Heart right ventricle (tissue), 16 donors: ENCODE measurements around the gene FAM72D. TPM values are rescaled to one million over a fixed set of nuclear protein-coding genes. Genes with fewer than 3 reads are reported as not detected.
A peak's percentile ranks its signal among the peaks of the same experiment; 100 is the strongest.
"Not testable (repeated sequence)": the region's sequence is repeated elsewhere in the genome, so short reads cannot be mapped to it uniquely, and the experiment has no call there.

ENCODE experiments used
- ATAC-seq, 8 donors: fragments of 200-7000 bp; cut with Tn5 transposase; one replicate each; pipeline ENCODE4 v1.9.1; 2020; ENCODE audit warnings: mild to moderate bottlenecking in 8 of 8, moderate library complexity in 8 of 8, moderate number of reproducible peaks in 1 of 8
- DNase-seq, 2 donors: peaks; one replicate each; pipeline ENCODE4 v3.0.0-alpha.2; 2020
- H3K27ac ChIP-seq, 10 donors: fragments of 200-600 bp; sonication (generic) in 2 of 10; one replicate each; pipeline versions ENCODE4 v1.5.0 to v1.8.0; 2020 to 2022; ENCODE audit warnings: mild to moderate bottlenecking in 3 of 10
- H3K27me3 ChIP-seq, 7 donors: fragments of 200-600 bp; one replicate each; pipeline ENCODE4 v1.8.0; 2021 to 2022; ENCODE audit warnings: mild to moderate bottlenecking in 2 of 7
- H3K36me3 ChIP-seq, 9 donors: fragments of 200-600 bp; sonication (generic) in 1 of 9; one replicate each; pipeline versions ENCODE4 v1.5.0 to v1.8.0; 2020 to 2022; ENCODE audit warnings: mild to moderate bottlenecking in 2 of 9
- H3K4me1 ChIP-seq, 9 donors: fragments of 200-600 bp; sonication (generic) in 1 of 9; one replicate each; pipeline versions ENCODE4 v1.5.0 to v1.8.0; 2020 to 2022; ENCODE audit warnings: mild to moderate bottlenecking in 4 of 9
- H3K4me3 ChIP-seq, 10 donors: fragments of 200-600 bp; sonication (generic) in 2 of 10; one replicate each; pipeline versions ENCODE4 v1.5.0 to v1.8.0; 2020 to 2022; ENCODE audit warnings: mild to moderate bottlenecking in 7 of 10, moderate library complexity in 2 of 10
- H3K9me3 ChIP-seq, 11 donors: fragments of 200-600 bp in 10 of 11; sonication (generic) in 2 of 11; one replicate each; pipeline versions ENCODE4 v1.5.0 to v1.8.0; 2013 to 2022; ENCODE audit warnings: mild to moderate bottlenecking in 2 of 11, control low read depth in 1 of 11, moderate library complexity in 1 of 11
- WGBS, 2 donors: extraction: QIAGEN DNeasy Blood & Tissue Kit; methylation state at CpG; one replicate each; pipeline ENCODE4 v1.1.7; 2013; ENCODE audit warnings: inconsistent platforms in 1 of 2; 5-methylcytosine and 5-hydroxymethylcytosine counted together
- intact Hi-C, 10 donors: fragments of 100-400 bp; cut with DNase I; formaldehyde crosslinking; loops; one replicate each; pipeline versions ENCODE4 v1.11.1 to v1.14.2; 2022
- polyA plus RNA-seq, 2 donors: library from polyadenylated mRNA; stranded (reverse); fragments of 200-250 nt; gene quantifications; one replicate each; pipeline ENCODE4 v1.2.3, GENCODE V29; 2013
- total RNA-seq, 10 donors: library from RNA; stranded (reverse); fragmentation: NEBNext Ultra II Directional in 3 of 10; extraction: Animal tissue kit (Norgen Biotek cat#: 25700) in 3 of 10; gene quantifications; one replicate each; pipeline versions ENCODE4 v1.2.1 to v1.2.4, GENCODE V29; 2021 to 2023
- donor health status: Arrhythmogenic right ventricular cardiomyopathy.
- donor health status: ischemic (EF 13 %, LVEDD 7.1; RV severe dilation, severe dysfunction).
- donor health status: healthy with polysubstance abuse.
- donor health status: DM: no; HTN: yes; CAD: no.
- donor health status: DM: no; HTN: no; CAD: no.
- donor health status: ischemic (EF 25% LVEDD 6.9; RV normal size, moderate dysfunction).
- donor health status: ischemic (EF 25% LVEDD 5.7; RV mildly dilated, moderate dysfunction).
- donor health status: healthy.
- donor health status: DM: yes; HTN: yes; CAD: no.
- donor health status: Ischemic cardiomyopathy.
- donor health status: ischemic (EF 35%, LVEDD 5.7; RV mildly dilated, moderate dysfunction).
- donor health status: nonischemic (EF 11% LVEDD 7.7; RV severe dilation, severe dysfunction).
- donor health status: DM: yes; HTN: yes; CAD: no.
- donor health status: PGD.
- donor health status: ischemic (EF 29% LVEDD 5.4; RV normal size, mild dysfunction).
- donor health status: nonischemic (EF 23%, LVEDD 6.1; RV moderate dilation, normal function).

Gene FAM72D
- total and polyA plus RNA-seq, 12 donors = 0.09 to 0.32 (median 0.29) TPM; not detected in 9

- DNase-seq, H3K4me3 ChIP-seq, H3K9me3 ChIP-seq, H3K4me1 ChIP-seq, H3K36me3 ChIP-seq, H3K27me3 ChIP-seq, H3K27ac ChIP-seq, intact Hi-C loops: not testable (repeated sequence)
- ATAC-seq = peak in 2 of 8 donors; percentile 10 to 39
- no CpG with 5 or more reads among the region's 1 CpG for WGBS, 2 donors
These were observed 27.3 kb downstream of the FAM72D start for GRCh38 chr1:145123062-145123395.

- H3K36me3 ChIP-seq, H3K9me3 ChIP-seq, H3K4me3 ChIP-seq, H3K4me1 ChIP-seq, DNase-seq, H3K27ac ChIP-seq, H3K27me3 ChIP-seq, intact Hi-C loops: not testable (repeated sequence)
- peak in 6 of 8 donors; percentile 59 to 86 (median 68) for ATAC-seq
- no CpG with 5 or more reads among the region's 7 CpGs for WGBS, 2 donors
These were observed 28.3 kb downstream of the FAM72D start for GRCh38 chr1:145123992-145124641.

- H3K4me1 ChIP-seq, H3K9me3 ChIP-seq, intact Hi-C loops, H3K4me3 ChIP-seq, H3K36me3 ChIP-seq, H3K27ac ChIP-seq, H3K27me3 ChIP-seq, DNase-seq: not testable (repeated sequence)
- no CpG with 5 or more reads among the region's 1 CpG for WGBS, 2 donors
- ATAC-seq = peak in 1 of 8 donors; percentile 33
These were observed 29.3 kb downstream of the FAM72D start for GRCh38 chr1:145125112-145125511.

- peak in 2 of 8 donors; percentile 55 to 69 for ATAC-seq
- H3K9me3 ChIP-seq, H3K4me3 ChIP-seq, H3K27me3 ChIP-seq, DNase-seq, intact Hi-C loops, H3K27ac ChIP-seq, H3K36me3 ChIP-seq, H3K4me1 ChIP-seq: not testable (repeated sequence)
These were observed 31.4 kb downstream of the FAM72D start for GRCh38 chr1:145127144-145127543.

- H3K36me3 ChIP-seq, H3K9me3 ChIP-seq, DNase-seq, H3K27me3 ChIP-seq, H3K27ac ChIP-seq, intact Hi-C loops, H3K4me3 ChIP-seq, H3K4me1 ChIP-seq: not testable (repeated sequence)
- whole genome bisulfite sequencing, 2 donors = 56 to 59% methylated on average over 13 of the region's 14 CpGs
- ATAC-seq = peak in 3 of 8 donors; percentile 27 to 72 (median 50)
These were observed 33.1 kb downstream of the FAM72D start for GRCh38 chr1:145128697-145129469.

- H3K27me3 ChIP-seq, H3K4me1 ChIP-seq, H3K36me3 ChIP-seq, intact Hi-C loops, H3K27ac ChIP-seq, H3K9me3 ChIP-seq, H3K4me3 ChIP-seq, DNase-seq: not testable (repeated sequence)
- peak in 3 of 8 donors; percentile 45 to 46 (median 45) for ATAC-seq
- no CpG with 5 or more reads among the region's 1 CpG for WGBS, 2 donors
These were observed 38.7 kb downstream of the FAM72D start for GRCh38 chr1:145134476-145134875.

GRCh38 chr1:145140549-145140948 is 44.8 kb downstream of the FAM72D start:
- ATAC-seq, intact Hi-C loops: not testable (repeated sequence)

GRCh38 chr1:145144264-145144913 is 48.6 kb downstream of the FAM72D start:
- H3K36me3 ChIP-seq, DNase-seq, H3K4me1 ChIP-seq, H3K27ac ChIP-seq, H3K9me3 ChIP-seq, ATAC-seq, H3K27me3 ChIP-seq, intact Hi-C loops, H3K4me3 ChIP-seq: not testable (repeated sequence)
- WGBS, 2 donors = 25 to 31% methylated on average over 1 of the region's 3 CpGs

More at GRCh38 chr1:145140549-145140948, 44.8 kb downstream of the FAM72D start:
- not testable (repeated sequence) for H3K36me3 ChIP-seq, DNase-seq, H3K27me3 ChIP-seq, H3K27ac ChIP-seq, H3K4me1 ChIP-seq, H3K9me3 ChIP-seq, H3K4me3 ChIP-seq
- WGBS, 2 donors = 83 to 100% methylated on average over 1 of the region's 2 CpGs

GRCh38 chr1:145146308-145146707 is 50.5 kb downstream of the FAM72D start:
- H3K4me3 ChIP-seq, H3K27ac ChIP-seq, H3K9me3 ChIP-seq, H3K36me3 ChIP-seq, ATAC-seq, DNase-seq, H3K4me1 ChIP-seq, intact Hi-C loops, H3K27me3 ChIP-seq: not testable (repeated sequence)
- 89 to 90% methylated on average over 3 of the region's 4 CpGs for WGBS, 2 donors

GRCh38 chr1:145147172-145147571 is 51.4 kb downstream of the FAM72D start:
- H3K4me1 ChIP-seq, intact Hi-C loops, ATAC-seq, H3K9me3 ChIP-seq, H3K27ac ChIP-seq, H3K36me3 ChIP-seq, H3K4me3 ChIP-seq, H3K27me3 ChIP-seq, DNase-seq: not testable (repeated sequence)
- WGBS, 2 donors = 54 to 55% methylated on average over 2 of the region's 4 CpGs

GRCh38 chr1:145155421-145155820 is 59.6 kb downstream of the FAM72D start:
- DNase-seq, H3K36me3 ChIP-seq, H3K4me1 ChIP-seq, H3K27me3 ChIP-seq, H3K27ac ChIP-seq, H3K9me3 ChIP-seq, intact Hi-C loops, H3K4me3 ChIP-seq: not testable (repeated sequence)
- ATAC-seq = peak in 2 of 8 donors; percentile 32 to 46
- no CpG with 5 or more reads among the region's 4 CpGs for WGBS, 2 donors
